GM08714 (cell line): Measurements from ENCODE around the gene AFF3.
"Not testable (repeated sequence)": the region's sequence is repeated elsewhere in the genome, so short reads cannot be mapped to it uniquely, and the experiment has no call there.

ENCODE experiments used
- H3K4me3 ChIP-seq: fragments of 200-500 bp; sonication (Bioruptor generic); 2 replicates; pipeline ENCODE4 v1.5.1; 2014; ENCODE audit warnings: mild to moderate bottlenecking, low read length, inconsistent platforms
- ZNF274 ChIP-seq: IDR thresholded peaks from 2 replicates; pipeline ENCODE4 v1.6.1; 2012; ENCODE audit warnings: mild to moderate bottlenecking, low read depth, low read length

AFF3 gene

GRCh38 chr2:99959261-99960014, 183.0 kb downstream of the AFF3 start:
- no peak overlapping the region for H3K4me3 ChIP-seq
- TF ChIP-seq ZNF274 = no peak

- no peak for TF ChIP-seq ZNF274
- H3K4me3 ChIP-seq = no peak overlapping the region
Observed at GRCh38 chr2:99957332-99958133, 184.9 kb downstream of the AFF3 start.

GRCh38 chr2:99956232-99957030, 186.0 kb downstream of the AFF3 start:
- no peak for TF ChIP-seq ZNF274
- no peak overlapping the region for H3K4me3 ChIP-seq

- no peak overlapping the region for H3K4me3 ChIP-seq
- no peak for TF ChIP-seq ZNF274
Observed at GRCh38 chr2:99953750-99954149, 188.6 kb downstream of the AFF3 start.

GRCh38 chr2:99949963-99950362, 192.4 kb downstream of the AFF3 start:
- no peak for TF ChIP-seq ZNF274
- H3K4me3 ChIP-seq = no peak overlapping the region

- TF ChIP-seq ZNF274 = no peak
- H3K4me3 ChIP-seq = no peak overlapping the region
Observed at GRCh38 chr2:99949530-99949929, 192.9 kb downstream of the AFF3 start.

- no peak overlapping the region for H3K4me3 ChIP-seq
- no peak for TF ChIP-seq ZNF274
Observed at GRCh38 chr2:99948010-99948409, 194.4 kb downstream of the AFF3 start.

- H3K4me3 ChIP-seq = not testable (repeated sequence)
Observed at GRCh38 chr2:99947366-99947765, 195.0 kb downstream of the AFF3 start.

GRCh38 chr2:99944019-99944418, 198.4 kb downstream of the AFF3 start:
- TF ChIP-seq ZNF274 = no peak

GRCh38 chr2:99942561-99943347, 199.6 kb downstream of the AFF3 start:
- TF ChIP-seq ZNF274 = no peak
- no peak overlapping the region for H3K4me3 ChIP-seq

More at GRCh38 chr2:99944019-99944418, 198.4 kb downstream of the AFF3 start:
- H3K4me3 ChIP-seq = no peak overlapping the region

GRCh38 chr2:99940963-99941362, 201.4 kb downstream of the AFF3 start:
- no peak for TF ChIP-seq ZNF274
- no peak overlapping the region for H3K4me3 ChIP-seq

- no peak overlapping the region for H3K4me3 ChIP-seq
- TF ChIP-seq ZNF274 = no peak
Observed at GRCh38 chr2:99939135-99939534, 203.3 kb downstream of the AFF3 start.

GRCh38 chr2:99938250-99938649, 204.1 kb downstream of the AFF3 start:
- TF ChIP-seq ZNF274 = no peak
- H3K4me3 ChIP-seq = no peak overlapping the region

- no peak for TF ChIP-seq ZNF274
- no peak overlapping the region for H3K4me3 ChIP-seq
Observed at GRCh38 chr2:99936065-99936464, 206.3 kb downstream of the AFF3 start.

GRCh38 chr2:99935662-99936061, 206.7 kb downstream of the AFF3 start:
- no peak for TF ChIP-seq ZNF274
- no peak overlapping the region for H3K4me3 ChIP-seq
